Vagina (tissue), 2 donors: Measurements from ENCODE around the gene RAB7B.

ENCODE experiments used
- POLR2A ChIP-seq, 2 donors: fragments of 450-650 bp; IDR thresholded peaks; one replicate each; pipeline ENCODE4 v1.6.1; 2017; ENCODE audit warnings: antibody characterized with exemption in 2 of 2, mild to moderate bottlenecking in 2 of 2, moderate library complexity in 2 of 2
- TF ChIP-seq, protein P1 (sequence below), 3 experiments: fragments of 450-650 bp in 2 of 3; fragments of 200-600 bp in 1 of 3; sonication (generic) in 1 of 3; IDR thresholded peaks; one replicate each; pipeline ENCODE4 v1.5.1; 2017 to 2019; ENCODE audit warnings: antibody characterized with exemption in 3 of 3, mild to moderate bottlenecking in 2 of 3, moderate library complexity in 2 of 3

DNA sequence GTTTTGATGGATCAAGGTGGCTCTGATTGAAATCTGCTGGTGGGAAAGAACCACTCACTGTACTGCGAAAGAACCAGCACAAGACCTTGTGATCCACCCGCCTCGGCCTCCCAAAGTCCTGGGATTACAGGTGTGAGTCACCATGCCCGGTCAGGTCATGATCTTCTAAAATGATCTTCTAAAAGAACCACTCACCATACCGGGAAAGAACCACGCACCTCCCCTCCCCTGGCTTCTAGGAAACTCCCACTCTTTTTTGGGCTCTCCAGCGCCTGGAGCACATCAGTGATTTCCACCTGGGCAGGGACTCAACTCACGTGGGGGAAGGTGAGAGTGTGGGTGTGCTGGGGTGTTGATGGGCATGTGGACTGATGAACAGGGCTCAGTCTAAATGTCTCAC lies 7.9 kb upstream of the RAB7B start:
- TF ChIP-seq, protein P1, sequence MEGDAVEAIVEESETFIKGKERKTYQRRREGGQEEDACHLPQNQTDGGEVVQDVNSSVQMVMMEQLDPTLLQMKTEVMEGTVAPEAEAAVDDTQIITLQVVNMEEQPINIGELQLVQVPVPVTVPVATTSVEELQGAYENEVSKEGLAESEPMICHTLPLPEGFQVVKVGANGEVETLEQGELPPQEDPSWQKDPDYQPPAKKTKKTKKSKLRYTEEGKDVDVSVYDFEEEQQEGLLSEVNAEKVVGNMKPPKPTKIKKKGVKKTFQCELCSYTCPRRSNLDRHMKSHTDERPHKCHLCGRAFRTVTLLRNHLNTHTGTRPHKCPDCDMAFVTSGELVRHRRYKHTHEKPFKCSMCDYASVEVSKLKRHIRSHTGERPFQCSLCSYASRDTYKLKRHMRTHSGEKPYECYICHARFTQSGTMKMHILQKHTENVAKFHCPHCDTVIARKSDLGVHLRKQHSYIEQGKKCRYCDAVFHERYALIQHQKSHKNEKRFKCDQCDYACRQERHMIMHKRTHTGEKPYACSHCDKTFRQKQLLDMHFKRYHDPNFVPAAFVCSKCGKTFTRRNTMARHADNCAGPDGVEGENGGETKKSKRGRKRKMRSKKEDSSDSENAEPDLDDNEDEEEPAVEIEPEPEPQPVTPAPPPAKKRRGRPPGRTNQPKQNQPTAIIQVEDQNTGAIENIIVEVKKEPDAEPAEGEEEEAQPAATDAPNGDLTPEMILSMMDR (IDR thresholded peaks at IDR 0.05), result no peak
- TF ChIP-seq POLR2A (IDR thresholded peaks at IDR 0.05), result no peak
